ENCODE measurements around the gene PDE3A. TPM values are rescaled to one million over a fixed set of nuclear protein-coding genes. Genes with fewer than 3 reads are reported as not detected.

PDE3A gene
- polyA plus RNA-seq, 1 of the 3 experiments (the other 2 are of a cell fraction), result 0.67 TPM

DNA sequence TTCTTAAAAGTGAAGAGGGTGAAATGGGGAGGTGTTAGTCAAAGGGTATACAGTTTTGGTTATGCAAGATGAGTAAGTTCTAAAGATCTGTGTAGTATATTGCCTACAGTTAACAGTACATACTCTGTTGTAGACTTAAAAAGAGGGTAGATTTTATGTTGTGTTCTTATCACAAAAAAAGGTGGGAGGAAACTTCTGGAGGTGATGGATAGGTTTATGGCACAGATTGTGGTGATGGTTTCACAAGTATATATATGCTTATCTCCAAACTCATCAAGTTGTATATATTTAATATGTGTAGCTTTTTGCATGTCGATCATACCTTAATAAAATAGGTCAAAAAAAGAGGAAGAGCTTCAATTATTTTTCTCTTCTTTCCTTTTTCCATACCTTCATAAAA lies 64.0 kb downstream of the PDE3A start:
- no peak overlapping the region for H3K27ac ChIP-seq (ENCODE audit: low read depth in 2 of 2, low read length in 1 of 2)
- H3F3A ChIP-seq (replicated peaks; ENCODE audit: insufficient read depth), result no peaks in the 10 kb centered on the region
- H4K20me1 ChIP-seq (ENCODE audit: insufficient read depth), result no peaks in the 10 kb centered on the region
- DNase-seq, result no peak
- WGBS (ENCODE audit: low lambda C conversion rate), result 84% methylated on average over 1 of the region's 1 CpG
- H3K4me3 ChIP-seq (ENCODE audit: low read depth in 2 of 2, low read length in 1 of 2), result no peak overlapping the region
- ChIA-PET CTCF (no interaction called here), POLR2A (no interaction called here)
- H3K9me2 ChIP-seq, result no peaks in the 10 kb centered on the region
- H3K9ac ChIP-seq, result no peak overlapping the region
- H3K79me2 ChIP-seq (ENCODE audit: insufficient read depth), result peaks cover 14% of the 10 kb centered on the region; the same call in 1 of the 2 replicates
- no peaks in the 10 kb centered on the region; a peak in 2 of 4 replicates for H3K4me1 ChIP-seq (ENCODE audit: control insufficient read depth in 1 of 2, insufficient read depth in 2 of 2, low read depth in 1 of 2, low read length in 1 of 2)
- H3K36me3 ChIP-seq (replicated peaks in 1 of 2; ENCODE audit: control insufficient read depth in 1 of 2, insufficient read depth in 2 of 2, low read length in 1 of 2), result peaks cover 0 to 3% of the 10 kb centered on the region in 2 experiments
- H3K4me2 ChIP-seq, result no peak overlapping the region
- no peak overlapping the region for H2AFZ ChIP-seq (ENCODE audit: low read depth)
- no peaks in the 10 kb centered on the region for H3K27me3 ChIP-seq (ENCODE audit: insufficient read depth)
- no peak for TF ChIP-seq TEAD4 (IDR thresholded peaks at IDR 0.05; ENCODE audit: borderline replicate concordance, insufficient read depth)
- TF ChIP-seq EZH2phosphoT487 (IDR thresholded peaks at IDR 0.05; ENCODE audit: borderline replicate concordance, low read depth), result no peak
- no peak for TF ChIP-seq GABPA (IDR thresholded peaks at IDR 0.05; ENCODE audit: low read depth)
- no peak for TF ChIP-seq SMC3 (IDR thresholded peaks at IDR 0.05; ENCODE audit: low read depth, low read length)
- TF ChIP-seq ELF1 (IDR thresholded peaks at IDR 0.05), result no peak
- TF ChIP-seq, protein P1, sequence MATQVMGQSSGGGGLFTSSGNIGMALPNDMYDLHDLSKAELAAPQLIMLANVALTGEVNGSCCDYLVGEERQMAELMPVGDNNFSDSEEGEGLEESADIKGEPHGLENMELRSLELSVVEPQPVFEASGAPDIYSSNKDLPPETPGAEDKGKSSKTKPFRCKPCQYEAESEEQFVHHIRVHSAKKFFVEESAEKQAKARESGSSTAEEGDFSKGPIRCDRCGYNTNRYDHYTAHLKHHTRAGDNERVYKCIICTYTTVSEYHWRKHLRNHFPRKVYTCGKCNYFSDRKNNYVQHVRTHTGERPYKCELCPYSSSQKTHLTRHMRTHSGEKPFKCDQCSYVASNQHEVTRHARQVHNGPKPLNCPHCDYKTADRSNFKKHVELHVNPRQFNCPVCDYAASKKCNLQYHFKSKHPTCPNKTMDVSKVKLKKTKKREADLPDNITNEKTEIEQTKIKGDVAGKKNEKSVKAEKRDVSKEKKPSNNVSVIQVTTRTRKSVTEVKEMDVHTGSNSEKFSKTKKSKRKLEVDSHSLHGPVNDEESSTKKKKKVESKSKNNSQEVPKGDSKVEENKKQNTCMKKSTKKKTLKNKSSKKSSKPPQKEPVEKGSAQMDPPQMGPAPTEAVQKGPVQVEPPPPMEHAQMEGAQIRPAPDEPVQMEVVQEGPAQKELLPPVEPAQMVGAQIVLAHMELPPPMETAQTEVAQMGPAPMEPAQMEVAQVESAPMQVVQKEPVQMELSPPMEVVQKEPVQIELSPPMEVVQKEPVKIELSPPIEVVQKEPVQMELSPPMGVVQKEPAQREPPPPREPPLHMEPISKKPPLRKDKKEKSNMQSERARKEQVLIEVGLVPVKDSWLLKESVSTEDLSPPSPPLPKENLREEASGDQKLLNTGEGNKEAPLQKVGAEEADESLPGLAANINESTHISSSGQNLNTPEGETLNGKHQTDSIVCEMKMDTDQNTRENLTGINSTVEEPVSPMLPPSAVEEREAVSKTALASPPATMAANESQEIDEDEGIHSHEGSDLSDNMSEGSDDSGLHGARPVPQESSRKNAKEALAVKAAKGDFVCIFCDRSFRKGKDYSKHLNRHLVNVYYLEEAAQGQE (IDR thresholded peaks at IDR 0.05; ENCODE audit: low read depth, low read length), result no peak
- TF ChIP-seq POLR2AphosphoS5 (IDR thresholded peaks at IDR 0.05; ENCODE audit: low read depth, low read length), result no peak
- no peak for TF ChIP-seq FOXJ3 (CRISPR knock-in tag; IDR thresholded peaks at IDR 0.05)
- no peaks in the 10 kb centered on the region for H3K9me3 ChIP-seq

DNA sequence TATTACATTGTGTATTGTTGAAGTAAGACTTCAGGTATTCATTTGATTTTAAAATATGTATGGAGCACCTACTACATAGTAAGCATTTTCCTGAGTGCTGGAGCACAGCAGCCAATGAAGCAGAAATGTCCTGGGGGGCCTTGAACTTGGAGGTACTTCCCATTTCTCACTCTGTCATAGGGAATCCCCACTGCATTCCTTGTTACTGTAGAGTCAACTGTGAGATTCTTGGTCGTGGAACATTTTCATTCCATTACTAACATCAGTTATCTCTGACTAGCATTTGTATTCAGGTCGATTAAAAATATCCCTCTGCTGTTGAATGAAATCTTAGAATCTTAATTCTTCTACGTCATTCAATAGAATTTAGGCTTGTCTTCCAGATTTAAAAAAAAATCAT lies 66.7 kb downstream of the PDE3A start:
- Histone ChIP-seq H3K27me3 (ENCODE audit: insufficient read depth) (no peaks in the 10 kb centered on the region), H3K36me3 (replicated peaks in 1 of 2; ENCODE audit: control insufficient read depth in 1 of 2, insufficient read depth in 2 of 2, low read length in 1 of 2) (peaks cover 0 to 3% of the 10 kb centered on the region in 2 experiments), H3K27ac (ENCODE audit: low read depth in 2 of 2, low read length in 1 of 2) (peak overlapping the region in 1 of 2 experiments; percentile 30; a peak in 1 of 4 replicates), H3K9me3 (no peaks in the 10 kb centered on the region), H3K79me2 (ENCODE audit: insufficient read depth) (peaks cover 31% of the 10 kb centered on the region), H3K4me2 (no peak overlapping the region), H4K20me1 (ENCODE audit: insufficient read depth) (no peaks in the 10 kb centered on the region), H3K9ac (no peak overlapping the region), H3K4me3 (ENCODE audit: low read depth in 2 of 2, low read length in 1 of 2) (no peak overlapping the region), H3K9me2 (no peaks in the 10 kb centered on the region), H3F3A (replicated peaks; ENCODE audit: insufficient read depth) (peaks cover 5% of the 10 kb centered on the region), H2AFZ (ENCODE audit: low read depth) (no peak overlapping the region), H3K4me1 (ENCODE audit: control insufficient read depth in 1 of 2, insufficient read depth in 2 of 2, low read depth in 1 of 2, low read length in 1 of 2) (no peaks in the 10 kb centered on the region; a peak in 2 of 4 replicates)
- TF ChIP-seq NFIC (IDR thresholded peaks at IDR 0.05; ENCODE audit: borderline replicate concordance) (no peak), ELF1 (IDR thresholded peaks at IDR 0.05) (no peak), GATA2 (CRISPR knock-in tag; IDR thresholded peaks at IDR 0.05) (no peak), RCOR1 (IDR thresholded peaks at IDR 0.05; ENCODE audit: low read length) (no peak), TCF12 (IDR thresholded peaks at IDR 0.05) (no peak)
- TF ChIP-seq, protein P2, sequence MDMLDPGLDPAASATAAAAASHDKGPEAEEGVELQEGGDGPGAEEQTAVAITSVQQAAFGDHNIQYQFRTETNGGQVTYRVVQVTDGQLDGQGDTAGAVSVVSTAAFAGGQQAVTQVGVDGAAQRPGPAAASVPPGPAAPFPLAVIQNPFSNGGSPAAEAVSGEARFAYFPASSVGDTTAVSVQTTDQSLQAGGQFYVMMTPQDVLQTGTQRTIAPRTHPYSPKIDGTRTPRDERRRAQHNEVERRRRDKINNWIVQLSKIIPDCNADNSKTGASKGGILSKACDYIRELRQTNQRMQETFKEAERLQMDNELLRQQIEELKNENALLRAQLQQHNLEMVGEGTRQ (IDR thresholded peaks at IDR 0.05; ENCODE audit: borderline replicate concordance, low read depth, low read length), result no peak
- DNase-seq, result no peak
- POLR2A ChIA-PET, result no interaction called here
- 62% methylated on average over 3 of the region's 3 CpGs for WGBS (ENCODE audit: low lambda C conversion rate)
- CTCF ChIA-PET, result no interaction called here

Data from SK-N-SH (cell line).